H9 (cell line): ENCODE results near the gene NINJ1. TPM values are rescaled to one million over a fixed set of nuclear protein-coding genes. Genes with fewer than 3 reads are reported as not detected.

Source experiments
- DNase-seq: peaks from one replicate; pipeline ENCODE4 v3.0.0-alpha.2; 2017
- H2AFZ ChIP-seq: one replicate; pipeline ENCODE4 v1.6.1; 2013; ENCODE audit warnings: mild to moderate bottlenecking, low read length, control low read depth, moderate library complexity
- H2AK5ac ChIP-seq: 2 replicates; pipeline ENCODE4 v1.6.1; 2013; ENCODE audit warnings: low read length, control low read depth, mixed read lengths; ENCODE audit not compliant: insufficient read length
- H2BK120ac ChIP-seq: one replicate; pipeline ENCODE4 v1.6.1; 2013; ENCODE audit warnings: low read depth, mild to moderate bottlenecking, low read length, control low read depth, inconsistent platforms; ENCODE audit not compliant: poor library complexity, severe bottlenecking
- H2BK12ac ChIP-seq: 2 replicates; pipeline ENCODE4 v1.6.1; 2013; ENCODE audit warnings: low read length, control low read depth, mixed read lengths, low read depth; ENCODE audit not compliant: insufficient read length
- H2BK15ac ChIP-seq: 2 replicates; pipeline ENCODE4 v1.6.1; 2013; ENCODE audit warnings: low read depth, low read length, control low read depth
- H2BK20ac ChIP-seq: one replicate; pipeline ENCODE4 v1.6.1; 2013; ENCODE audit warnings: low read depth, mild to moderate bottlenecking, low read length, control low read depth, inconsistent platforms; ENCODE audit not compliant: poor library complexity, severe bottlenecking
- H2BK5ac ChIP-seq: 2 replicates; pipeline ENCODE4 v1.6.1; 2013; ENCODE audit warnings: low read length, control low read depth, mixed read lengths; ENCODE audit not compliant: insufficient read length
- H3K14ac ChIP-seq: 2 replicates; pipeline ENCODE4 v1.6.1; 2013; ENCODE audit warnings: low read length, control low read depth; ENCODE audit not compliant: insufficient read depth
- H3K18ac ChIP-seq: 2 replicates; pipeline ENCODE4 v1.6.1; 2013; ENCODE audit warnings: low read depth, mild to moderate bottlenecking, mixed read lengths, low read length, control low read depth; ENCODE audit not compliant: insufficient read length
- H3K23ac ChIP-seq: 2 replicates; pipeline ENCODE4 v1.6.1; 2013; ENCODE audit warnings: low read length, control low read depth, mixed read lengths, low read depth; ENCODE audit not compliant: insufficient read length
- H3K23me2 ChIP-seq: 2 replicates; pipeline ENCODE4 v1.6.1; 2013; ENCODE audit warnings: low read depth, mild to moderate bottlenecking, mixed read lengths, low read length, control low read depth; ENCODE audit not compliant: insufficient read length, poor library complexity, severe bottlenecking
- H3K27ac ChIP-seq: 2 replicates; pipeline ENCODE4 v1.5.1; 2013; ENCODE audit warnings: low read length, control low read depth, mixed read lengths, low read depth; ENCODE audit not compliant: insufficient read length
- H3K27me3 ChIP-seq: 2 replicates; pipeline ENCODE4 v1.6.1; 2013; ENCODE audit warnings: low read length, control low read depth, inconsistent platforms; ENCODE audit not compliant: insufficient read depth
- H3K4ac ChIP-seq: 2 replicates; pipeline ENCODE4 v1.6.1; 2013; ENCODE audit warnings: low read depth, mild to moderate bottlenecking, control low read depth, inconsistent platforms, low read length, moderate library complexity
- H3K4me1 ChIP-seq: 2 replicates; pipeline ENCODE4 v1.6.1; 2013; ENCODE audit warnings: low read length, control low read depth, inconsistent platforms; ENCODE audit not compliant: insufficient read depth
- H3K4me2 ChIP-seq: 2 replicates; pipeline ENCODE4 v1.6.1; 2013; ENCODE audit warnings: low read length, control low read depth, mixed read lengths; ENCODE audit not compliant: insufficient read length, insufficient read depth
- H3K56ac ChIP-seq: 2 replicates; pipeline ENCODE4 v1.6.1; 2013; ENCODE audit warnings: low read depth, mild to moderate bottlenecking, mixed read lengths, low read length, control low read depth; ENCODE audit not compliant: insufficient read length
- H3K79me1 ChIP-seq: 2 replicates; pipeline ENCODE4 v1.6.1; 2013; ENCODE audit warnings: low read depth, mild to moderate bottlenecking, moderate library complexity, low read length, control low read depth, inconsistent platforms; ENCODE audit not compliant: insufficient read depth, poor library complexity, severe bottlenecking
- H3K79me2 ChIP-seq: 2 replicates; pipeline ENCODE4 v1.6.1; 2013; ENCODE audit warnings: low read length, control low read depth, inconsistent platforms; ENCODE audit not compliant: insufficient read depth
- H3K9ac ChIP-seq: 2 replicates; pipeline ENCODE4 v1.6.1; 2013; ENCODE audit warnings: low read length, control low read depth, mixed read lengths; ENCODE audit not compliant: insufficient read length; ENCODE audit errors: extremely low read depth
- H3K9me3 ChIP-seq: one replicate; pipeline ENCODE4 v1.6.1; 2013; ENCODE audit warnings: low read depth, low read length, inconsistent platforms; ENCODE audit not compliant: control insufficient read depth
- H3T11ph ChIP-seq: one replicate; pipeline ENCODE4 v1.6.1; 2013; ENCODE audit warnings: mild to moderate bottlenecking, low read length, control low read depth, inconsistent platforms
- H4K20me1 ChIP-seq: one replicate; pipeline ENCODE4 v1.6.1; 2013; ENCODE audit not compliant: control insufficient read depth, insufficient read length, insufficient read depth
- H4K5ac ChIP-seq: 2 replicates; pipeline ENCODE4 v1.6.1; 2013; ENCODE audit warnings: low read depth, mild to moderate bottlenecking, mixed read lengths, low read length, control low read depth; ENCODE audit not compliant: insufficient read length
- H4K8ac ChIP-seq: replicated peaks from 2 replicates; pipeline ENCODE4 v1.6.1; 2013; ENCODE audit warnings: low read length, control low read depth, mixed read lengths, low read depth; ENCODE audit not compliant: insufficient read length
- H4K91ac ChIP-seq: 2 replicates; pipeline ENCODE4 v1.6.1; 2013; ENCODE audit warnings: low read depth, mild to moderate bottlenecking, moderate library complexity, mixed read lengths, low read length, control low read depth; ENCODE audit not compliant: insufficient read length
- H3K27ac Mint-ChIP-seq, 3 experiments: 2 replicates in 2 of 3; 3 replicates in 1 of 3; pipeline ENCODE4 v1.8.0; 2020 to 2021; ENCODE audit warnings: mixed read lengths in 3 of 3, mild to moderate bottlenecking in 1 of 3, moderate library complexity in 1 of 3
- H3K27me3 Mint-ChIP-seq: 2 replicates; pipeline ENCODE4 v1.8.0; 2021; ENCODE audit warnings: low read depth, mild to moderate bottlenecking, moderate library complexity, mixed read lengths
- H3K36me3 Mint-ChIP-seq, 3 experiments: 2 replicates in 2 of 3; 3 replicates in 1 of 3; pipeline ENCODE4 v1.8.0; 2020 to 2021; ENCODE audit warnings: low read depth in 3 of 3, mixed read lengths in 3 of 3; ENCODE audit not compliant: insufficient read depth in 1 of 3
- H3K4me1 Mint-ChIP-seq, 2 experiments: 2 replicates each; pipeline ENCODE4 v1.8.0; 2020; ENCODE audit warnings: mixed read lengths in 2 of 2
- H3K4me3 Mint-ChIP-seq, 2 experiments: 2 replicates in 1 of 2; 3 replicates in 1 of 2; pipeline ENCODE4 v1.8.0; 2020 to 2021; ENCODE audit warnings: mild to moderate bottlenecking in 2 of 2, mixed read lengths in 2 of 2, moderate library complexity in 1 of 2
- H3K9me3 Mint-ChIP-seq, 2 experiments: 2 replicates in 1 of 2; 3 replicates in 1 of 2; pipeline ENCODE4 v1.8.0; 2020; ENCODE audit warnings: mild to moderate bottlenecking in 2 of 2, mixed read lengths in 2 of 2, moderate library complexity in 1 of 2
- WGBS: extraction: QIAGEN DNeasy Blood & Tissue Kit; methylation state at CpG from one replicate; pipeline ENCODE4 v1.1.7; 2013; ENCODE audit warnings: missing lambda C conversion rate, low lambda C conversion rate, mixed read lengths; ENCODE audit not compliant: insufficient read length; ENCODE audit errors: extremely low coverage; 5-methylcytosine and 5-hydroxymethylcytosine counted together
- total RNA-seq: library from RNA; stranded (reverse); gene quantifications from 2 replicates; pipeline ENCODE4 v1.2.1, GENCODE V29; 2021
- TF ChIP-seq, protein P1 (sequence below): fragments of 200-600 bp; sonication (generic); conservative IDR thresholded peaks from 3 replicates; pipeline ENCODE4 v1.8.0; 2021; ENCODE audit warnings: antibody characterized with exemption, mild to moderate bottlenecking

Gene NINJ1
- total RNA-seq, 1 experiment from 2014 or later, result 28.9 TPM

GRCh38 chr9:93120846-93121315 lies 13.2 kb downstream of the NINJ1 start:
- Histone ChIP-seq H3K18ac (no peak overlapping the region), H3K56ac (no peak overlapping the region), H3K4me1 (no peaks in the 10 kb centered on the region), H3K23me2 (no peaks in the 10 kb centered on the region), H2BK20ac (no peak overlapping the region), H3T11ph (no peak overlapping the region), H3K9ac (no peak overlapping the region), H2BK120ac (no peak overlapping the region), H2AFZ (no peak overlapping the region), H3K4ac (no peak overlapping the region), H3K27ac (no peak overlapping the region), H3K9me3 (no peaks in the 10 kb centered on the region), H3K27me3 (no peaks in the 10 kb centered on the region), H3K23ac (no peak overlapping the region), H3K4me2 (no peak overlapping the region), H2BK15ac (no peak overlapping the region), H4K20me1 (no peaks in the 10 kb centered on the region), H3K79me2 (no peaks in the 10 kb centered on the region), H3K79me1 (no peaks in the 10 kb centered on the region), H4K5ac (no peak overlapping the region), H2AK5ac (no peak overlapping the region), H4K8ac (no peak overlapping the region), H2BK12ac (no peak overlapping the region), H2BK5ac (no peak overlapping the region), H4K91ac (no peak overlapping the region), H3K14ac (no peak overlapping the region)
- no CpG with 5 or more reads among the region's 11 CpGs for WGBS
- Mint-ChIP-seq H3K4me1 (peaks cover 7 to 20% of the 10 kb centered on the region in 2 experiments), H3K27me3 (no peaks in the 10 kb centered on the region; the same call in 1 of the 2 replicates), H3K36me3 (peaks cover 3 to 17% (median 11%) of the 10 kb centered on the region in 3 experiments; a peak in 5 of 7 replicates), H3K9me3 (no peaks in the 10 kb centered on the region), H3K27ac (no peak overlapping the region), H3K4me3 (no peak overlapping the region; a peak in 1 of 5 replicates)
- TF ChIP-seq, protein P1, sequence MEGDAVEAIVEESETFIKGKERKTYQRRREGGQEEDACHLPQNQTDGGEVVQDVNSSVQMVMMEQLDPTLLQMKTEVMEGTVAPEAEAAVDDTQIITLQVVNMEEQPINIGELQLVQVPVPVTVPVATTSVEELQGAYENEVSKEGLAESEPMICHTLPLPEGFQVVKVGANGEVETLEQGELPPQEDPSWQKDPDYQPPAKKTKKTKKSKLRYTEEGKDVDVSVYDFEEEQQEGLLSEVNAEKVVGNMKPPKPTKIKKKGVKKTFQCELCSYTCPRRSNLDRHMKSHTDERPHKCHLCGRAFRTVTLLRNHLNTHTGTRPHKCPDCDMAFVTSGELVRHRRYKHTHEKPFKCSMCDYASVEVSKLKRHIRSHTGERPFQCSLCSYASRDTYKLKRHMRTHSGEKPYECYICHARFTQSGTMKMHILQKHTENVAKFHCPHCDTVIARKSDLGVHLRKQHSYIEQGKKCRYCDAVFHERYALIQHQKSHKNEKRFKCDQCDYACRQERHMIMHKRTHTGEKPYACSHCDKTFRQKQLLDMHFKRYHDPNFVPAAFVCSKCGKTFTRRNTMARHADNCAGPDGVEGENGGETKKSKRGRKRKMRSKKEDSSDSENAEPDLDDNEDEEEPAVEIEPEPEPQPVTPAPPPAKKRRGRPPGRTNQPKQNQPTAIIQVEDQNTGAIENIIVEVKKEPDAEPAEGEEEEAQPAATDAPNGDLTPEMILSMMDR, result no peak
- peak; percentile 19 for DNase-seq
